ENCODE results near the gene CHST2.

DNA sequence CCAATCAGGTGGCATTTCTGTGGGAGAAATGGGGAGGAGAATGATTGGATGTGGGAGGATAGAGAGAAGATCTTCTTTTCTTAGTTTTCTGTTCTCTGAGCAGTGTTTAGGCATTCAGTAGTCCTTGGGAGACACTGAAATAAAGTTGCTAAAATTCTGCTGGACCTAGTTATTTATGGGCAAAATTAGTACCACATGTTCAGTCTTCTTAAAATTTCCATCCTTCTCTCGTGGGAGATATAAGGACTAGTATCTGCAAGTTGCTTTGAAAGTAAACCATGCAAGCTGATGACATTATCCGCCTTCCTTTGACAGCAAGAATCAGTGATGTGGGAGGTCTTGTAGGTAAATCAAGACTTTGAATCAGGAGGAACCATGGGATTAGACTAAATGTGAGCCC lies 19.9 kb upstream of the CHST2 start:
- TF ChIP-seq CTCF (IDR thresholded peaks at IDR 0.05) = no peak
- TF ChIP-seq POLR2A (IDR thresholded peaks at IDR 0.05) = no peak
- TF ChIP-seq EP300 (IDR thresholded peaks at IDR 0.05) = no peak
- TF ChIP-seq POLR2AphosphoS5 (IDR thresholded peaks at IDR 0.05) = no peak
